Ovary (tissue), 9 donors: ENCODE measurements around the gene TCERG1L. TPM values are rescaled to one million over a fixed set of nuclear protein-coding genes. Genes with fewer than 3 reads are reported as not detected.
A peak's percentile ranks its signal among the peaks of the same experiment; 100 is the strongest.

Experiments
- DNase-seq, 5 donors: peaks; one replicate each; pipeline ENCODE4 v3.0.0-alpha.2; 2019 to 2020
- H3K27ac ChIP-seq, 2 donors: fragments of 200-600 bp; one replicate each; pipeline versions ENCODE4 v1.5.1 to v1.8.0; 2019 to 2022
- H3K27me3 ChIP-seq: fragments of 200-600 bp; one replicate; pipeline ENCODE4 v1.8.0; 2022
- H3K36me3 ChIP-seq: fragments of 200-600 bp; sonication (generic); one replicate; pipeline ENCODE4 v1.5.1; 2019
- H3K4me1 ChIP-seq: one replicate; pipeline ENCODE4 v1.8.1; 2013; ENCODE audit warnings: mild to moderate bottlenecking, moderate library complexity; ENCODE audit not compliant: insufficient read depth
- H3K4me3 ChIP-seq: fragments of 200-600 bp; sonication (generic); one replicate; pipeline ENCODE4 v1.5.1; 2017
- H3K9me3 ChIP-seq, 2 donors: fragments of 200-600 bp in 1 of 2; sonication (generic) in 1 of 2; one replicate each; pipeline versions ENCODE4 v1.5.1 to v1.8.1; 2013 to 2019; ENCODE audit warnings: mild to moderate bottlenecking in 1 of 2, moderate library complexity in 1 of 2
- EP300 ChIP-seq: sonication (generic); formaldehyde crosslinking; IDR thresholded peaks from one replicate; pipeline ENCODE4 v1.6.1; 2017; ENCODE audit warnings: antibody characterized with exemption
- POLR2A ChIP-seq: fragments of 450-650 bp; IDR thresholded peaks from one replicate; pipeline ENCODE4 v1.6.1; 2017; ENCODE audit warnings: antibody characterized with exemption, mild to moderate bottlenecking, moderate library complexity
- WGBS, 3 donors: extraction: QIAGEN DNeasy Blood & Tissue Kit in 1 of 3; methylation state at CpG; one replicate each; pipeline versions ENCODE4 v1.1.5 to v1.1.7; 2013 to 2017; 5-methylcytosine and 5-hydroxymethylcytosine counted together
- intact Hi-C, 4 donors: fragments of 100-400 bp; cut with DNase I; formaldehyde crosslinking; loops; one replicate each; pipeline versions ENCODE4 v1.11.0 to v1.15.1; 2022 to 2023
- polyA plus RNA-seq, 2 donors: library from polyadenylated mRNA; stranded (reverse); fragments of 200-250 nt in 1 of 2; fragments of 350-450 nt in 1 of 2; fragmentation: Illumina TruSeq in 1 of 2; extraction: RNeasy Lipid Tissue Mini Kit (QIAGEN cat#74804) in 1 of 2; gene quantifications; one replicate each; pipeline ENCODE4 v1.2.3, GENCODE V29; 2013 to 2014
- total RNA-seq, 7 donors: library from RNA; depleted of rRNA in 2 of 7; stranded (reverse); fragments of >200 nt in 2 of 7; fragmentation: NEBNext Ultra II Directional in 3 of 7; extraction: Animal tissue kit (Norgen Biotek cat#: 25700) in 3 of 7; gene quantifications; one replicate each; pipeline versions ENCODE4 v1.1.0 to v1.2.4, GENCODE V29; 2016 to 2023
- TF ChIP-seq, protein P1 (sequence below), 3 donors: fragments of 450-650 bp in 2 of 3; fragments of 200-600 bp in 1 of 3; IDR thresholded peaks; one replicate each; pipeline versions ENCODE4 v1.5.1 to v1.8.0; 2016 to 2022; ENCODE audit warnings: antibody characterized with exemption in 3 of 3, mild to moderate bottlenecking in 1 of 3
- donor health status: DM: no; HTN: no; CAD: no; lungs with moderate emphysema.
- donor health status: DM: no; HTN: no; CAD: no.
- donor health status: Bipolar disorder and iron deficiency.
- donor health status: DM: yes; HTN: yes; CAD: no.
- donor health status: DM: no; HTN: no; CAD: no.
- donor health status: DM: yes; HTN: yes; CAD: no.

Gene TCERG1L
- total and polyA plus RNA-seq, 9 donors, result 1.1 to 8.0 (median 1.8) TPM

DNA sequence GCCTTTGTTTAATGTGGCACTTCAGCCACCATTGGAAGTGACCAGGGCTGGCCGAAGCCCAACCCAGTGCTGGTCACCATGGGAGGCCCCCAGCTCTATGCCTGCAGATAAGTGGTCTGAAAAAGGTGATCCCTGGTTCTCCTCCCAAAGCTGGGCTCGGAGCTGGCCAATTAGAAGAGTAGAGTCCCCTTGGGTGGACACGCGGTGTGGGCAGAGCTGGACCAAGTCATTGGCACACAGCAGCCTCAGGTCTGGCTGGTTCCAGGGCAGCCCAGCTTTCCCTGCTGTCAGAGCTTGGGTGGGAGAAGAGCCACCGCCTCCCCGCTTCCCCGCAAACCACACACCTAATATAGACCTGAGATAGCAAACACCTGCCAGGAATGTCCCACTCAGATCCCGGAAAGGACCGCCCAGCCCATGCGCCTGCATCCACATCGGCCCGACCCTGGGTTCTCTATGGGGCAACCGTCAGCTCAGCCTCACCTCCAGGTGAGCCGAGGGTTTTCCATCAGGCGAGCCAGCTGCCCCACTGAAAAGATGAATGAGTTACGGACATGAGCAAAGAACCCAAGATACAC, 84.3 kb downstream of the TCERG1L start:
- peak in 1 of 5 donors; percentile 6 for DNase-seq
- no peaks in the 10 kb centered on the region for H3K36me3 ChIP-seq
- intact Hi-C loops, result no loop called here
- no peaks in the 10 kb centered on the region for H3K27me3 ChIP-seq
- H3K4me1 ChIP-seq, result no peaks in the 10 kb centered on the region
- no peaks in the 10 kb centered on the region for H3K9me3 ChIP-seq
- WGBS, 3 donors, result 91 to 96% (median 95%) methylated on average over 16 of the region's 16 CpGs
- no peak overlapping the region for H3K4me3 ChIP-seq
- no peak for TF ChIP-seq POLR2A
- TF ChIP-seq, protein P1, sequence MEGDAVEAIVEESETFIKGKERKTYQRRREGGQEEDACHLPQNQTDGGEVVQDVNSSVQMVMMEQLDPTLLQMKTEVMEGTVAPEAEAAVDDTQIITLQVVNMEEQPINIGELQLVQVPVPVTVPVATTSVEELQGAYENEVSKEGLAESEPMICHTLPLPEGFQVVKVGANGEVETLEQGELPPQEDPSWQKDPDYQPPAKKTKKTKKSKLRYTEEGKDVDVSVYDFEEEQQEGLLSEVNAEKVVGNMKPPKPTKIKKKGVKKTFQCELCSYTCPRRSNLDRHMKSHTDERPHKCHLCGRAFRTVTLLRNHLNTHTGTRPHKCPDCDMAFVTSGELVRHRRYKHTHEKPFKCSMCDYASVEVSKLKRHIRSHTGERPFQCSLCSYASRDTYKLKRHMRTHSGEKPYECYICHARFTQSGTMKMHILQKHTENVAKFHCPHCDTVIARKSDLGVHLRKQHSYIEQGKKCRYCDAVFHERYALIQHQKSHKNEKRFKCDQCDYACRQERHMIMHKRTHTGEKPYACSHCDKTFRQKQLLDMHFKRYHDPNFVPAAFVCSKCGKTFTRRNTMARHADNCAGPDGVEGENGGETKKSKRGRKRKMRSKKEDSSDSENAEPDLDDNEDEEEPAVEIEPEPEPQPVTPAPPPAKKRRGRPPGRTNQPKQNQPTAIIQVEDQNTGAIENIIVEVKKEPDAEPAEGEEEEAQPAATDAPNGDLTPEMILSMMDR (IDR thresholded peaks at IDR 0.05), result no peak
- no peak for TF ChIP-seq EP300
- H3K27ac ChIP-seq, result no peak overlapping the region

DNA sequence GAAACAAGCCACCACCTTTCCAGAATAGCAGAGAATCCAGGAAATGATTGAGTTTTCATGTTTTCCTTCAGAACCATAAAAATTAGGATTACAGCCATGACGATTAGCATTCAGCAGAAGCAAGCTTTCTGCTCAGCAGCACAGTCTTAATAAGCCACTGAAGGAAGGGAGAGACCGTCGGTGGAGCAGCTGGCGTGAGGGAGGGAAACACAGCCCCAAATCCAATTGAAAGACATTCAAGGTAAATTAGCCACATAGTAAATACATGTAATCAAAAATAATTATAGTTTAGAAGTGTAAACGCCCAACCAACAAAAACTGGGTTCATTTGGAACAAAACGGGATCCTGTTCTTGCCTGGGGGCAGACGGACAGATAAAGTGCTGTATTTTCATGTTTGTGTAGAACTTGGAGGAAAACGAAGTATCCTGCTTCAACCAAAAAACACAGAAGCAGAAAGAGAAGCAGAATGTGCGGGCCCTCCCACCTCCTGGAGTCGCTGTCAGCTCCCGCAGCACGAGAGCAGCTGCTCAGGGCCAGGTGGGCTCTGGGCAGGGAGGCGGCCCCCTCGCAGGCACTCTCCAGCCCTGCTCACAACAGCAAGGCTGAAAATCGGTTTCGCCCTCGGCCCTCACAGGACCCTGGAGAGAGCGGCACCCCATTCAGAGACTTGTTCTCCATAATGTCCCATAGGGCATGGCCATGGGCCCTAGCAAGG, 84.9 kb downstream of the TCERG1L start:
- no peaks in the 10 kb centered on the region for H3K36me3 ChIP-seq
- 35 to 49% (median 40%) methylated on average over 18 of the region's 18 CpGs for whole genome bisulfite sequencing, 3 donors
- no peaks in the 10 kb centered on the region for H3K27me3 ChIP-seq
- intact Hi-C loops, result no loop called here
- no peak overlapping the region for H3K27ac ChIP-seq
- H3K9me3 ChIP-seq, result no peaks in the 10 kb centered on the region
- no peak for TF ChIP-seq EP300
- TF ChIP-seq POLR2A, result no peak
- TF ChIP-seq, protein P1 (IDR thresholded peaks at IDR 0.05), result no peak
- H3K4me1 ChIP-seq, result no peaks in the 10 kb centered on the region
- DNase-seq, result no peak
- no peak overlapping the region for H3K4me3 ChIP-seq

DNA sequence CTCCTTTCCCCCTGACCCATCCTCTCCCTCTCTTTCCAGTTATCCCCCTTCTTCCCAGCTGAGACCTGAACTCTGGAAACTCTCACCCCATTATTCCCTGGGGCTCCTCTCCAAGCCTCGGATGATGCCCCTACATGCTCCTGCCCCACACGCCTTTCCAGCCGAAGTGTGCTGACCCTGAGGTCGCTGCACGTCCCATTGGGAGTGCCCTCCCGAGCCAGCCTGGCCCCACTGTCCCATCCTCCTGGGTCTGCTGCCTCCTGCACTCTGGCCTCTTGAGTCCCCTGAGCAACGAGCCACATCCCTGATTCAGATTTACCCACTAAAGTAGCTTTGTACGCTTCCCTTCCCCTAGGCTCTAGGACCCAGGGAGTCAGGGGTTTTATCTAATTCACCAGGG, 87.4 kb downstream of the TCERG1L start:
- H3K27ac ChIP-seq, result no peak overlapping the region
- H3K36me3 ChIP-seq, result no peaks in the 10 kb centered on the region
- TF ChIP-seq, protein P1 (IDR thresholded peaks at IDR 0.05), result no peak
- TF ChIP-seq EP300 (no peak), POLR2A (no peak)
- 82 to 86% (median 84%) methylated on average over 8 of the region's 8 CpGs for WGBS, 3 donors
- H3K27me3 ChIP-seq, result no peaks in the 10 kb centered on the region
- no peaks in the 10 kb centered on the region for H3K9me3 ChIP-seq
- no peaks in the 10 kb centered on the region for H3K4me1 ChIP-seq
- peak in 1 of 5 donors; percentile 5 for DNase-seq
- intact Hi-C loops, result no loop called here
- H3K4me3 ChIP-seq, result no peak overlapping the region

DNA sequence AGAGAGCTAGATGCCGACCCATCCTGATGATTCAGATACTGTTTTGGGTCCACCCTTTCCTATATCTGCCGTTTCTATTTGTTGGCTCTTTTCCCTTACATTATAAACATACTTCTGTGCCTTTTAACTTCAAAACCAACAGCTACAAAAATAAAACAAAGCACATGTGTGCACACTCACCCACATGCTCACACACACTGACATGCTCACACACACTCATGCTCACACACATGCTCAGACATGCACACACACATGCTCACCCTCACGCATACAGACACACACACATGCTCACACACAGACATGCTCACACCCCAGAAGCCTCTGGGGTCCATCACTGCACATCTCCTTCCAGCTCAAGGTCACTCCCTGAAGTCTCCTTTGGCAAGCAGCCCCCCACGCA, 88.1 kb downstream of the TCERG1L start:
- WGBS, 3 donors, result 24 to 35% (median 30%) methylated on average over 4 of the region's 4 CpGs
- DNase-seq, result no peak
- intact Hi-C loops, result no loop called here

More for the DNA sequence above, 88.1 kb downstream of the TCERG1L start:
- H3K9me3 ChIP-seq, result no peaks in the 10 kb centered on the region
- H3K4me3 ChIP-seq, result no peak overlapping the region
- H3K27me3 ChIP-seq, result no peaks in the 10 kb centered on the region
- H3K27ac ChIP-seq, result no peak overlapping the region
- no peaks in the 10 kb centered on the region for H3K36me3 ChIP-seq
- TF ChIP-seq, protein P1 (IDR thresholded peaks at IDR 0.05), result no peak
- TF ChIP-seq POLR2A (no peak), EP300 (no peak)
- H3K4me1 ChIP-seq, result no peaks in the 10 kb centered on the region
